H1 (cell line): ENCODE data around the gene SMARCB1.

Source experiments
- CTCF ChIP-seq, 3 experiments: IDR thresholded peaks; 1 replicate in 2 of 3; 2 replicates in 1 of 3; pipeline versions ENCODE4 v1.5.1 to v1.6.1; 2011; ENCODE audit warnings: low read length in 3 of 3, mild to moderate bottlenecking in 3 of 3, inconsistent platforms in 2 of 3, low read depth in 1 of 3, moderate library complexity in 1 of 3; ENCODE audit not compliant: insufficient read depth in 1 of 3; ENCODE audit errors: control extremely low read depth in 1 of 3
- EP300 ChIP-seq, 2 experiments: IDR thresholded peaks; 1 replicate in 1 of 2; 2 replicates in 1 of 2; pipeline ENCODE4 v1.6.1; 2011 to 2012; ENCODE audit warnings: low read depth in 2 of 2, low read length in 2 of 2, mild to moderate bottlenecking in 2 of 2, borderline replicate concordance in 1 of 2, inconsistent platforms in 1 of 2, moderate library complexity in 1 of 2
- EZH2 ChIP-seq: fragments of 200-600 bp; sonication (generic); IDR thresholded peaks from 2 replicates; pipeline ENCODE4 v1.7.1; 2012; ENCODE audit warnings: low read depth, mild to moderate bottlenecking, moderate library complexity, low read length, inconsistent platforms; ENCODE audit not compliant: severe bottlenecking
- TAF7 ChIP-seq: optimal IDR thresholded peaks from 2 replicates; pipeline ENCODE3; 2011; ENCODE audit warnings: low read depth, mild to moderate bottlenecking, inconsistent platforms, low read length, moderate library complexity, borderline replicate concordance

GRCh38 chr22:23818541-23818940, 31.8 kb downstream of the SMARCB1 start:
- TF ChIP-seq EP300 (IDR thresholded peaks at IDR 0.05; ENCODE audit: borderline replicate concordance in 1 of 2, low read depth in 2 of 2, low read length in 2 of 2) (no peak), TAF7 (no peak), EZH2 (no peak), CTCF (IDR thresholded peaks at IDR 0.05; ENCODE audit: control extremely low read depth in 1 of 3, insufficient read depth in 1 of 3, low read depth in 1 of 3, low read length in 3 of 3) (no peak)
